Panc1 (cell line): ENCODE results near the gene SMIM10L2A. TPM values are rescaled to one million over a fixed set of nuclear protein-coding genes. Genes with fewer than 3 reads are reported as not detected.

Experiments
- ATAC-seq: fragments of 200-7000 bp; cut with Tn5 transposase; 2 replicates; pipeline ENCODE4 v1.9.1; 2020; ENCODE audit warnings: mild to moderate bottlenecking, moderate library complexity
- BruUV-seq: library from RNA; stranded (reverse); fragments of 400-500 nt; replicated peaks from 2 replicates; lab custom pipeline; 2021; lab: Mats Ljungman, UMichigan
- CTCF ChIA-PET: fragments of 300-600 bp; sonication (Branson Sonifier 250); formaldehyde crosslinking; loops from one replicate; lab custom pipeline; 2022; ENCODE audit warnings: antibody characterized with exemption; lab: Charles Lee
- POLR2A ChIA-PET: fragments of 300-600 bp; sonication (Branson Sonifier 250); formaldehyde crosslinking; loops from one replicate; lab custom pipeline; 2022; ENCODE audit warnings: antibody characterized with exemption; lab: Charles Lee
- DNase-seq: peaks from one replicate; pipeline ENCODE4 v3.0.0-alpha.2; 2010; ENCODE audit warnings: low read depth, low spot score
- H3K27ac ChIP-seq: 2 replicates; pipeline ENCODE4 v1.5.1; 2011; ENCODE audit warnings: mild to moderate bottlenecking, low read length, inconsistent platforms
- H3K27me3 ChIP-seq: fragments of 200-500 bp; sonication (Bioruptor generic); 2 replicates; pipeline ENCODE4 v1.6.0; 2014; ENCODE audit warnings: low read length, inconsistent platforms; ENCODE audit not compliant: control insufficient read depth, insufficient read depth
- H3K36me3 ChIP-seq: fragments of 200-500 bp; sonication (Bioruptor generic); 2 replicates; pipeline ENCODE4 v1.5.1; 2014; ENCODE audit warnings: inconsistent platforms, mild to moderate bottlenecking, low read length, moderate library complexity; ENCODE audit not compliant: control insufficient read depth, insufficient read depth
- H3K4me1 ChIP-seq: 2 replicates; pipeline ENCODE4 v1.5.1; 2011; ENCODE audit warnings: inconsistent platforms, mild to moderate bottlenecking, low read length, moderate library complexity; ENCODE audit not compliant: control insufficient read depth, insufficient read depth
- H3K4me3 ChIP-seq, 2 experiments: 2 replicates each; pipeline ENCODE4 v1.5.1; 2011 to 2012; ENCODE audit warnings: low read depth in 2 of 2, low read length in 2 of 2, mild to moderate bottlenecking in 2 of 2, inconsistent platforms in 1 of 2, moderate library complexity in 1 of 2
- H3K9me3 ChIP-seq: fragments of 200-500 bp; sonication (Bioruptor generic); 2 replicates; pipeline ENCODE4 v1.5.1; 2014; ENCODE audit warnings: low read depth, mild to moderate bottlenecking, inconsistent platforms, low read length, moderate library complexity; ENCODE audit not compliant: control insufficient read depth, insufficient read depth
- CTCF ChIP-seq: fragments of 450-650 bp; IDR thresholded peaks from 2 replicates; pipeline ENCODE4 v1.5.1; 2017; ENCODE audit warnings: mild to moderate bottlenecking
- POLR2AphosphoS5 ChIP-seq: IDR thresholded peaks from 2 replicates; pipeline ENCODE4 v1.6.1; 2012; ENCODE audit warnings: mild to moderate bottlenecking, low read depth, low read length, moderate library complexity
- REST ChIP-seq, 2 experiments: IDR thresholded peaks; 2 replicates each; pipeline ENCODE4 v1.6.1; 2011 to 2012; ENCODE audit warnings: low read depth in 2 of 2, control low read depth in 1 of 2, low read length in 1 of 2, mild to moderate bottlenecking in 1 of 2, moderate library complexity in 1 of 2; ENCODE audit not compliant: insufficient read depth in 1 of 2
- SIN3A ChIP-seq: IDR thresholded peaks from 2 replicates; pipeline ENCODE4 v1.6.1; 2012; ENCODE audit warnings: low read depth, mild to moderate bottlenecking, low read length, moderate library complexity, borderline replicate concordance; ENCODE audit not compliant: insufficient read depth
- TCF7L2 ChIP-seq: IDR thresholded peaks from 2 replicates; pipeline ENCODE4 v1.6.1; 2011; ENCODE audit warnings: mild to moderate bottlenecking, low read depth, low read length, inconsistent platforms
- in situ Hi-C: cut with HindIII; loops from 2 replicates; pipeline ENCODE4 v1.10.0; 2016; ENCODE audit warnings: low sequenced_read_pairs, low pct_unique_long_range_greater_than_20kb
- intact Hi-C: fragments of 100-400 bp; cut with micrococcal nuclease; formaldehyde crosslinking; loops from one replicate; pipeline ENCODE4 v1.10.0; 2022; ENCODE audit not compliant: unreplicated experiment
- total RNA-seq: library from RNA; stranded (reverse); gene quantifications from one replicate; pipeline ENCODE4 v1.2.1, GENCODE V29; 2021; ENCODE audit not compliant: unreplicated experiment

Gene SMIM10L2A
- total RNA-seq, 1 experiment from 2014 or later = 0.36 TPM

- ATAC-seq = no peak
- POLR2A ChIA-PET = no interaction called here
- Histone ChIP-seq H3K27ac (no peak overlapping the region), H3K4me3 (no peak overlapping the region), H3K9me3 (no peaks in the 10 kb centered on the region), H3K36me3 (no peaks in the 10 kb centered on the region), H3K4me1 (no peaks in the 10 kb centered on the region), H3K27me3 (no peaks in the 10 kb centered on the region)
- DNase-seq = no peak
- CTCF ChIA-PET = no interaction called here
- in situ Hi-C loops (no loop called here), intact Hi-C loops (no loop called here)
- TF ChIP-seq SIN3A (no peak), REST (IDR thresholded peaks at IDR 0.05; ENCODE audit: insufficient read depth in 1 of 2, low read depth in 2 of 2, low read length in 1 of 2) (no peak), POLR2AphosphoS5 (no peak), CTCF (no peak), TCF7L2 (no peak)
- no TSS peak for BruUV-seq
These were observed 30.0 kb upstream of the SMIM10L2A start for GRCh38 chrX:135391734-135392133.

- no peaks in the 10 kb centered on the region for H3K27me3 ChIP-seq
- intact Hi-C loops = no loop called here
- no TSS peak for BruUV-seq
- H3K4me1 ChIP-seq = no peaks in the 10 kb centered on the region
- no peak overlapping the region for H3K4me3 ChIP-seq
- H3K36me3 ChIP-seq = no peaks in the 10 kb centered on the region
- in situ Hi-C loops = no loop called here
- TF ChIP-seq POLR2AphosphoS5 (no peak), TCF7L2 (no peak), SIN3A (no peak), CTCF (no peak), REST (IDR thresholded peaks at IDR 0.05; ENCODE audit: insufficient read depth in 1 of 2, low read depth in 2 of 2, low read length in 1 of 2) (no peak)
- ATAC-seq (no peak), DNase-seq (no peak)
- ChIA-PET CTCF (no interaction called here), POLR2A (no interaction called here)
- H3K9me3 ChIP-seq = no peaks in the 10 kb centered on the region
- H3K27ac ChIP-seq = no peak overlapping the region
These were observed 28.7 kb upstream of the SMIM10L2A start for GRCh38 chrX:135393051-135393450.
